K562 (cell line): Measurements from ENCODE around the gene FMNL2. TPM values are rescaled to one million over a fixed set of nuclear protein-coding genes. Genes with fewer than 3 reads are reported as not detected.

Experiments used
- ATAC-seq: fragments of 200-7000 bp; cut with Tn5 transposase; 3 replicates; pipeline ENCODE4 v1.9.1; 2020; ENCODE audit warnings: moderate library complexity
- BruUV-seq: library from RNA; stranded (reverse); fragments of 400-500 nt; replicated peaks from 2 replicates; lab custom pipeline; 2021; lab: Mats Ljungman, UMichigan
- CTCF ChIA-PET: fragments of 300-600 bp; formaldehyde crosslinking; extraction: SDS; loops from one replicate; lab custom pipeline; 2021; ENCODE audit warnings: low intra/inter-chr PET ratio; lab: Yijun Ruan, JAX
- POLR2A ChIA-PET: fragments of 300-600, 350-650 bp; sonication (Branson Sonifier 250); formaldehyde crosslinking; extraction: SDS; loops from one replicate; lab custom pipeline; 2021; ENCODE audit warnings: antibody characterized with exemption, inconsistent platforms; lab: Yijun Ruan, JAX
- DNase-seq, 4 experiments: peaks; one replicate each; pipeline versions ENCODE4 v3.0.0 to v3.0.0-alpha.2; 2011 to 2018; ENCODE audit warnings: low spot score in 3 of 4, mixed read lengths in 3 of 4; ENCODE audit errors: extremely low read depth in 1 of 4
- FAIRE-seq: peaks from 2 replicates; lab custom pipeline; 2011; peaks lifted over from hg19 to GRCh38; lab: Jason Lieb, UNC
- H2AFZ ChIP-seq: 2 replicates; pipeline ENCODE4 v1.6.0; 2011; ENCODE audit warnings: low read depth, low read length, control low read depth, inconsistent platforms
- H3K27ac ChIP-seq: fragments of 200-600 bp; 3 replicates; pipeline ENCODE4 v1.8.0; 2011; ENCODE audit warnings: low read depth, mild to moderate bottlenecking, control low read depth, inconsistent platforms, low read length, moderate library complexity, mixed read lengths; ENCODE audit errors: extremely low read depth
- H3K27me3 ChIP-seq, 2 experiments: fragments of 300-600 bp in 1 of 2; 2 replicates in 1 of 2; 3 replicates in 1 of 2; pipeline versions ENCODE4 v1.6.0 to v1.8.0; 2011; ENCODE audit warnings: inconsistent platforms in 2 of 2, low read length in 2 of 2, mild to moderate bottlenecking in 1 of 2, mixed read lengths in 1 of 2, moderate library complexity in 1 of 2; ENCODE audit not compliant: control insufficient read depth in 2 of 2, insufficient read depth in 2 of 2
- H3K36me3 ChIP-seq: fragments of 300-600 bp; 3 replicates; pipeline ENCODE4 v1.8.0; 2011; ENCODE audit warnings: mild to moderate bottlenecking, low read length, inconsistent platforms; ENCODE audit not compliant: control insufficient read depth, insufficient read depth
- H3K4me1 ChIP-seq, 2 experiments: fragments of 200-600 bp in 1 of 2; replicated peaks in 1 of 2; 2 replicates in 1 of 2; 3 replicates in 1 of 2; pipeline versions ENCODE4 v1.5.1 to v1.8.0; 2011; ENCODE audit warnings: inconsistent platforms in 2 of 2, low read length in 2 of 2, mild to moderate bottlenecking in 1 of 2, mixed read lengths in 1 of 2, moderate library complexity in 1 of 2; ENCODE audit not compliant: control insufficient read depth in 2 of 2, insufficient read depth in 2 of 2
- H3K4me2 ChIP-seq: 2 replicates; pipeline ENCODE4 v1.6.1; 2011; ENCODE audit warnings: low read length, control low read depth, inconsistent platforms, mixed read lengths; ENCODE audit not compliant: insufficient read depth
- H3K4me3 ChIP-seq: fragments of 200-600 bp; sonication (generic), shearing (Covaris generic); 2 replicates; pipeline ENCODE4 v1.5.1; 2016; ENCODE audit warnings: control low read depth, inconsistent platforms
- H3K79me2 ChIP-seq: fragments of 200-600 bp; 3 replicates; pipeline ENCODE4 v1.8.0; 2011; ENCODE audit warnings: low read length, inconsistent platforms; ENCODE audit not compliant: control insufficient read depth, insufficient read depth
- H3K9ac ChIP-seq, 2 experiments: 2 replicates each; pipeline versions ENCODE4 v1.6.0 to v1.6.1; 2011; ENCODE audit warnings: low read depth in 2 of 2, low read length in 2 of 2, control low read depth in 1 of 2, inconsistent platforms in 1 of 2, mild to moderate bottlenecking in 1 of 2, mixed read lengths in 1 of 2; ENCODE audit not compliant: insufficient read depth in 1 of 2
- H3K9me1 ChIP-seq: one replicate; pipeline ENCODE4 v1.6.0; 2011; ENCODE audit warnings: inconsistent platforms, mild to moderate bottlenecking, low read length, moderate library complexity; ENCODE audit not compliant: control insufficient read depth, insufficient read depth
- H3K9me3 ChIP-seq: replicated peaks from 2 replicates; pipeline ENCODE4 v1.5.1; 2011; ENCODE audit warnings: low read depth, low read length, inconsistent platforms; ENCODE audit not compliant: control insufficient read depth, insufficient read depth
- H4K20me1 ChIP-seq: replicated peaks from 2 replicates; pipeline ENCODE4 v1.6.1; 2011; ENCODE audit warnings: low read length, inconsistent platforms, mixed read lengths; ENCODE audit not compliant: control insufficient read depth, insufficient read depth
- CREBBP ChIP-seq: IDR thresholded peaks from one replicate; pipeline ENCODE4 v1.6.1; 2012; ENCODE audit warnings: low read depth, mild to moderate bottlenecking, control low read depth, inconsistent platforms, low read length
- ERF ChIP-seq: fragments of 450-650 bp; formaldehyde crosslinking; IDR thresholded peaks from 2 replicates; pipeline ENCODE4 v1.4.0; 2020; ENCODE audit warnings: mild to moderate bottlenecking, mixed read lengths
- HSF4 ChIP-seq: fragments of 250-450 bp; sonication (Bioruptor Pico); IDR thresholded peaks from 2 replicates; pipeline ENCODE4 v2.1.2; 2022; ENCODE audit warnings: mild to moderate bottlenecking, moderate library complexity, borderline replicate concordance
- KDM4B ChIP-seq, 2 experiments: fragments of 450-650 bp in 1 of 2; sonication (generic) in 1 of 2; IDR thresholded peaks; 2 replicates each; pipeline ENCODE4 v1.6.1; 2016 to 2017; ENCODE audit warnings: borderline replicate concordance in 2 of 2, antibody characterized with exemption in 1 of 2, low read depth in 1 of 2, mild to moderate bottlenecking in 1 of 2
- KLF16 ChIP-seq: IDR thresholded peaks from 2 replicates; pipeline ENCODE4 v1.6.1; 2016; ENCODE audit warnings: antibody characterized with exemption
- PHF8 ChIP-seq: fragments of 200-600 bp; sonication (generic); IDR thresholded peaks from 2 replicates; pipeline ENCODE4 v1.6.1; 2012; ENCODE audit warnings: mixed run types, mild to moderate bottlenecking, inconsistent platforms, low read length, moderate library complexity, borderline replicate concordance
- TAL1 ChIP-seq: fragments of 450-650 bp; IDR thresholded peaks from 2 replicates; pipeline ENCODE4 v1.6.1; 2016; ENCODE audit warnings: mild to moderate bottlenecking
- THRAP3 ChIP-seq: fragments of 450-650 bp; IDR thresholded peaks from 2 replicates; pipeline ENCODE4 v1.6.1; 2016; ENCODE audit warnings: mild to moderate bottlenecking, inconsistent platforms, borderline replicate concordance
- U2AF2 ChIP-seq: fragments of 200-400 bp; formaldehyde crosslinking; optimal IDR thresholded peaks from 2 replicates; pipeline ENCODE3; 2017; ENCODE audit warnings: low read depth, mild to moderate bottlenecking, low read length
- ZNF197 ChIP-seq: fragments of 200-800 bp; sonication (Bioruptor generic); IDR thresholded peaks from 2 replicates; pipeline ENCODE4 v1.6.1; 2016; ENCODE audit warnings: low read depth, missing genetic modification characterization, missing compliant biosample characterization
- ZNF253 ChIP-seq: fragments of 250-450 bp; sonication (Bioruptor Pico); conservative IDR thresholded peaks from 2 replicates; pipeline ENCODE4 v1.6.1; 2021; ENCODE audit warnings: mild to moderate bottlenecking
- ZNF431 ChIP-seq: sonication (generic); formaldehyde crosslinking; IDR thresholded peaks from 2 replicates; pipeline ENCODE4 v1.8.0; 2022; ENCODE audit warnings: mild to moderate bottlenecking, missing genetic modification reagents
- ZNF644 ChIP-seq: fragments of 200-800 bp; sonication (Bioruptor generic); IDR thresholded peaks from 2 replicates; pipeline ENCODE4 v1.6.1; 2016; ENCODE audit warnings: low read depth, missing genetic modification characterization, missing compliant biosample characterization
- WGBS: fragments of 100-300 bp; shearing (Covaris generic); methylation state at CpG from one replicate; pipeline ENCODE4 v1.1.6; 2016; ENCODE audit warnings: low coverage, mixed read lengths; ENCODE audit not compliant: insufficient coverage; ENCODE audit errors: missing lambda C conversion rate; 5-methylcytosine and 5-hydroxymethylcytosine counted together
- in situ Hi-C: fragments of 300-500 bp; cut with MboI; formaldehyde crosslinking; loops from 4 replicates; pipeline ENCODE4 v1.15.0; 2018; ENCODE audit warnings: inconsistent platforms, mixed read lengths
- intact Hi-C: fragments of 100-400 bp; cut with micrococcal nuclease; formaldehyde crosslinking; loops from 2 replicates; pipeline ENCODE4 v1.14.2; 2022
- polyA plus RNA-seq, 8 experiments: library from polyadenylated mRNA; depleted of rRNA in 4 of 8; stranded (reverse) in 5 of 8; unstranded in 3 of 8; fragments of >200 nt; fragmentation: Nextera tagmentation in 2 of 8; fragmentation: Illumina TruSeq in 1 of 8; extraction: Ambion mirVana in 2 of 8; extraction: Trizol in 1 of 8; gene quantifications; 2 replicates each; pipeline versions ENCODE4 v1.2.1 to v1.2.3, GENCODE V29; 2011 to 2014; ENCODE audit warnings: inconsistent platforms in 1 of 8, missing spikeins in 1 of 8
- total RNA-seq, 7 experiments: library from RNA; depleted of rRNA in 6 of 7; stranded (reverse); fragments of >200 nt in 6 of 7; fragmentation: Illumina TruSeq in 2 of 7; extraction: Trizol in 2 of 7; gene quantifications; 2 replicates each; pipeline versions ENCODE4 v1.2.1 to v1.2.3, GENCODE V29; 2011 to 2021; ENCODE audit warnings: low replicate concordance in 1 of 7
- TF ChIP-seq, protein P1 (sequence below): fragments of 250-450 bp; sonication (Bioruptor Pico); IDR thresholded peaks from 2 replicates; pipeline ENCODE4 v1.8.0; 2021; ENCODE audit warnings: mild to moderate bottlenecking, moderate library complexity

Gene FMNL2
- total and polyA plus RNA-seq, 9 of the 15 experiments (the other 6 are each of a cell fraction or from before 2014, with no cell fraction given), result 0.15 to 0.49 (median 0.24) TPM; not detected in 1

DNA sequence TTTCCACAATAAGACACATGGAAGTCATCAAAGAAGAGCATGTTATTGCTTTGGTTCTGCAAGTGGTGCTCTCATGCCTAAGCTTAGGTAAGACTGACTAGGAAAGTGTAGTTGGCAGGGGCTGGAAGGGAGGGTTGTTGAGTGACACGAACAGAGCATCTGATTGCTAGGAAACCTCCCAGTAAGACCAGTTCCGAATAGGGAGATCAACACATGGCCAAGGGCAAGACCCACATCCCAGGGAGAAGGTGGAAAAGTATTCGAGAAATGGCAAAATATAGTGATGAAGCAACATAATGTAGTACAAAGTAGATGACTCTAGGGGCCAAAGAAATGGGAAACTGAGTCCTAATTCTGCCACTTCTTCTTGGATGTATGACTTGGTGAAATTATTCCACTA lies 33.8 kb upstream of the FMNL2 start:
- Histone ChIP-seq H3K4me3 (no peak overlapping the region), H3K9me1 (no peaks in the 10 kb centered on the region), H3K79me2 (no peaks in the 10 kb centered on the region), H3K27me3 (no peaks in the 10 kb centered on the region), H4K20me1 (no peaks in the 10 kb centered on the region; the same call in 1 of the 2 replicates), H2AFZ (no peak overlapping the region), H3K27ac (no peak overlapping the region), H3K9ac (no peak overlapping the region), H3K4me2 (no peak overlapping the region), H3K36me3 (no peaks in the 10 kb centered on the region), H3K9me3 (no peaks in the 10 kb centered on the region), H3K4me1 (no peaks in the 10 kb centered on the region)
- intact Hi-C loops (no loop called here), in situ Hi-C loops (no loop called here)
- FAIRE-seq (no peak), DNase-seq (no peak), ATAC-seq (no peak)
- BruUV-seq, result no TSS peak
- 0% methylated on average over 3 of the region's 3 CpGs for WGBS
- TF ChIP-seq ERF (CRISPR knock-in tag) (no peak), ZNF431 (CRISPR knock-in tag) (no peak), TAL1 (no peak), KLF16 (no peak), KDM4B (IDR thresholded peaks at IDR 0.05; ENCODE audit: borderline replicate concordance in 2 of 2, low read depth in 1 of 2) (no peak), ZNF197 (no peak), PHF8 (no peak)
- CTCF ChIA-PET, result no interaction called here
- POLR2A ChIA-PET, result no interaction called here

DNA sequence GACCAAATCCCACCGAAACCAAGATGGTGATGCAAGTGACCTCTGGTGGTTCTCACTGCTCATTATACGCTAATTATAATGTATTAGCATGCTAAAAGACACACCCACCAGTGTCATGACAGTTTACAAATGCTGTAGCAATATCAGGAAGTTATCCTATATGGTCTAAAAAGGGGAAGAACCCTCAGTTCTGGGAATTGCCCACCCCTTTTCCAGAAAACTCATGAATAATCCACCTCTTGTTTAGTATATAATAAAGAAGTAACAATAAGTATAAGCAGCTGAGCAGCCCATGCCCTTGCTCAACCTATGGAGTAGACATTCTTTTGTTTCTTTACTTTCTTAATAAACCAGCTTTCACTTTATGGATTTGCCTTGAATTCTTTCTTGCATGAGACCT lies 31.0 kb upstream of the FMNL2 start:
- no peaks in the 10 kb centered on the region for H3K79me2 ChIP-seq
- TF ChIP-seq U2AF2, result no peak
- TF ChIP-seq, protein P1, sequence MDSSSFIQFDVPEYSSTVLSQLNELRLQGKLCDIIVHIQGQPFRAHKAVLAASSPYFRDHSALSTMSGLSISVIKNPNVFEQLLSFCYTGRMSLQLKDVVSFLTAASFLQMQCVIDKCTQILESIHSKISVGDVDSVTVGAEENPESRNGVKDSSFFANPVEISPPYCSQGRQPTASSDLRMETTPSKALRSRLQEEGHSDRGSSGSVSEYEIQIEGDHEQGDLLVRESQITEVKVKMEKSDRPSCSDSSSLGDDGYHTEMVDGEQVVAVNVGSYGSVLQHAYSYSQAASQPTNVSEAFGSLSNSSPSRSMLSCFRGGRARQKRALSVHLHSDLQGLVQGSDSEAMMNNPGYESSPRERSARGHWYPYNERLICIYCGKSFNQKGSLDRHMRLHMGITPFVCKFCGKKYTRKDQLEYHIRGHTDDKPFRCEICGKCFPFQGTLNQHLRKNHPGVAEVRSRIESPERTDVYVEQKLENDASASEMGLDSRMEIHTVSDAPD (CRISPR knock-in tag), result no peak
- TF ChIP-seq ZNF253, result no peak
- TF ChIP-seq CREBBP, result no peak
- no peak for TF ChIP-seq ZNF644 (tag)
- TF ChIP-seq HSF4, result no peak
- no peak for TF ChIP-seq THRAP3
- no peaks in the 10 kb centered on the region for H3K36me3 ChIP-seq
- ChIA-PET POLR2A (no interaction called here), CTCF (no interaction called here)
- no peaks in the 10 kb centered on the region for H3K27me3 ChIP-seq
- DNase-seq, result no peak
- H3K27ac ChIP-seq, result no peak overlapping the region
- H3K9me1 ChIP-seq, result no peaks in the 10 kb centered on the region
- no peak for FAIRE-seq
- H3K4me1 ChIP-seq, result no peaks in the 10 kb centered on the region
- no peak overlapping the region for H2AFZ ChIP-seq
- no peak for ATAC-seq
- no peaks in the 10 kb centered on the region; the same call in 1 of the 2 replicates for H4K20me1 ChIP-seq
- 0% methylated on average over 2 of the region's 2 CpGs for WGBS
- H3K4me2 ChIP-seq, result no peak overlapping the region
- intact Hi-C loops, result no loop called here
- no peak overlapping the region for H3K9ac ChIP-seq
- H3K4me3 ChIP-seq, result no peak overlapping the region
- no peaks in the 10 kb centered on the region for H3K9me3 ChIP-seq
- in situ Hi-C loops, result no loop called here
- no TSS peak for BruUV-seq
